HEK293T (cell line): ENCODE measurements around the gene ADGRB3.

Source experiments
- ARNT ChIP-seq: fragments of 450-650 bp; IDR thresholded peaks from 2 replicates; pipeline ENCODE4 v1.6.1; 2017; ENCODE audit warnings: mild to moderate bottlenecking
- BHLHE40 ChIP-seq: fragments of 450-650 bp; IDR thresholded peaks from 2 replicates; pipeline ENCODE4 v1.6.1; 2016; ENCODE audit warnings: mild to moderate bottlenecking, moderate library complexity, borderline replicate concordance
- CTBP1 ChIP-seq: fragments of 450-650 bp; IDR thresholded peaks from 2 replicates; pipeline ENCODE4 v1.6.1; 2016; ENCODE audit warnings: borderline replicate concordance
- FOXA1 ChIP-seq: fragments of 450-650 bp; IDR thresholded peaks from 2 replicates; pipeline ENCODE4 v1.6.1; 2016; ENCODE audit warnings: mild to moderate bottlenecking
- FOXK2 ChIP-seq: fragments of 450-650 bp; IDR thresholded peaks from 2 replicates; pipeline ENCODE4 v1.6.1; 2016; ENCODE audit warnings: mild to moderate bottlenecking
- PKNOX1 ChIP-seq: fragments of 450-650 bp; IDR thresholded peaks from 2 replicates; pipeline ENCODE4 v1.6.1; 2016
- SP1 ChIP-seq: fragments of 450-650 bp; IDR thresholded peaks from 2 replicates; pipeline ENCODE4 v1.6.1; 2017
- SUZ12 ChIP-seq: fragments of 450-650 bp; IDR thresholded peaks from 2 replicates; pipeline ENCODE4 v1.6.1; 2016; ENCODE audit warnings: mild to moderate bottlenecking
- TARDBP ChIP-seq: fragments of 450-650 bp; IDR thresholded peaks from 2 replicates; pipeline ENCODE4 v1.6.1; 2016

DNA sequence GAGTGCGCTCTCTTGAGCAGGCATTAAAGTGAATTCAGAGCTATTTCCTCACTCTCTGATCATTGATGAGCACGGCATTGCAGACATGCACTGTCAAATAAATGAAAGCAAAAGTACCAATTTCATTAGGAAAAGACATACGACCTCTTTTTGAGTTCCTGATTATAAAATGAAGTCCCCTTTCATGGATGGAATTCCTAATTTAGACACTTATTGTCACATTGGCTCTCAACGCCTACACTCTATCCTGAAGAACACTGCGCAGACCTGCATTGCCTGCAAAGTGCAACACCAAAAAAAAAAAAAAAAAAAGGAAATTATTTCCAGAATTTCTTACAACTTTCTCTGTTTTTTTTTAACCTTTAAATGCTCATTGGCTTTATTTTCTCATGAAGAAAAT, 1.6 kb downstream of the ADGRB3 start:
- TF ChIP-seq ARNT (no peak), PKNOX1 (no peak), CTBP1 (no peak), SP1 (no peak), FOXA1 (no peak), SUZ12 (no peak), BHLHE40 (no peak), TARDBP (no peak), FOXK2 (no peak)
